LNCaP clone FGC (cell line): ENCODE data around the gene TNS4.
A peak's percentile ranks its signal among the peaks of the same experiment; 100 is the strongest.

Experiments used
- DNase-seq: peaks from one replicate; pipeline ENCODE4 v3.0.0-alpha.2; 2011; ENCODE audit warnings: low read depth
- H3K4me3 ChIP-seq: 2 replicates; pipeline ENCODE4 v1.5.1; 2011; ENCODE audit warnings: mild to moderate bottlenecking, low read depth, low read length, control low read depth
- CTCF ChIP-seq: IDR thresholded peaks from 2 replicates; pipeline ENCODE4 v1.5.1; 2012; ENCODE audit warnings: mild to moderate bottlenecking; ENCODE audit not compliant: control insufficient read depth, insufficient read depth; ENCODE audit errors: extremely low read depth

TNS4 gene

DNA sequence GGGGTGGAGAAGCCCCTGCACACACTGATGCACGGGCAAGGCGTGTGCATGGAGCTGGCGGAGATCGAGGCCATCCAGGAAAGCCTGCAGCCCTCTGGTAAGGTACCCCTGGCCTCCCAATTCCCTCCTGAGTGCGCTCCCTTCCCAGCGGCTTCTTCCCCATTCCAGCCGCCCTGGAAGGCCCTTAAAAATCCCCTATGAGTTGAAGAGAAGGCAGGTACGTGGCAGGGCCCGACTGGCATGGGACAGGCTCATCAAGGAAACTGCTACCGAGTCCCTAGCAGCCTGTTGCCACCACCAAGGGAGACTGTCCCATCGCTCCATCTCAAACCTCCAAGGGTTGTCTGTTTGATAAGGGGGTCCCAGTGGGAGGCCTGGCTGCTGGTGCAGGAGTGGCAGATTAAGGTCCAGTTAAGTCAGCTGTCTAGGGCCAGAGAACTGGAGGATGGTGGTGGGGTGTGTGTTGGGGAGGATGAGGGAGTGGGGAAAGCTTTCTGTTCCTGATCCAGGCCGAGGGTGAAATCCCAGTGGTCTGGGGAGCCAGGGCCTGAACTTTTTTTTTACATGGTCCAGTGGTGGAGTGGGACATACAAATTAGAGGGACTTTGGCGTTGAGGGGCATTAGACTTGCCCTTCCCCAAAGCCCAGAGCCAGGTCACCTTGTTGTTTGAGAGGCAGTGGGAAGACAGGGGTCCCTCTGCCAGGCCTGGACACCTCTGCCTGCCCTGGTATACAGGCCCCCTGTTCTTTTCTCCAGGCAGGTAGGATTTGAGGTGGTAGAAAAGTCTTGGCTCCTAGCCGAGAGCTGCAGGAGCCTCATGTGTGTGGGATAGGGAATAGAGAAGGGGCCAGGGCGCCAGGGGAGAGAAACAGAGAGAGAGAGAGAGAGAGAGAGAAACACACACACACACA is 57.2 kb downstream of the TNS4 start:
- no peak for DNase-seq
- TF ChIP-seq CTCF: no peak
- H3K4me3 ChIP-seq: no peak overlapping the region

- no peak within 1 kb of the TSS for H3K4me3 ChIP-seq
- no peak for DNase-seq
- TF ChIP-seq CTCF: peak; percentile 55
Measured at GRCh38 chr17:40443196-40443987, 58.0 kb downstream of the TNS4 start, which contains the start of gene IGFBP4. Gene IGFBP4, plus strand, starts transcription at chr17:40443450. Its CDS starts 286 bp downstream, at chr17:40443736.

DNA sequence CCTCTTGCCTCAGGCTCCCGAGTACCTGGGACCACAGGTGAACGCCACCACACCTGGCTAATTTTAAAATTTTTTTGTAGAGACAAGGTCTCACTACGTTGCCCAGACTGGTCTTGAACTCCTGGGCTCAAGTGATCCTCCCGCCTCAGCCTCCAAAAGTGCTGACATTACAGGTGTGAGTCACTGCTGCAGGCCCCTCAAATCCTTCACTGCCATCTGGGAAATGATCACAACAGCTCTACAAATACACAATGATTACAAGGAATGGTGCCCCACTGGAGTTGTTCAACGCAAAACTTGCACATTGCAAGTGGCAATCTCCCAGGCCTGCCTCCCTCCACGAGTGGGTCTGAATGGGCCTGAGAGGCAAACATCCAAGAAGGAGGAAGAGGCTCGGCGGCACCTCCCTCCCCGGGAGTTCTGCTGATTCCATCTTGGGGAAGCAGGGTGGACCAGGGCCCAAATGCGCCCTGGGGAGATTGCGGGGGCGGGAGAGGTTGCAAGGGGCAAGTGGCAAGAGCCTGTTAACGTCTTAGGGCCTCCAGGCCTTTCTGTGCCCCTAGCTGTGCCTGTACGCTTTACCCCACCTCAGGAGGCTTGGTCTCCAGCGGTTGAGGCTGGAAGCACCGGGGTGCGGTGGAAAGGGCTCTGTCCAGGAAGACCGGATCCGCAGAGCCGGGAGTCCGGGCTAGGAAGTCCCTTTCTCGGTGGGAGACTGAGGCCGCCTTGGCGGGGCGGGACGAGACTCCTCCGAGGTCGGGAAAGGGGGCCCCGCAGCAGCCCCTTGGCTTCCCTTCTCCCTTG is 58.8 kb downstream of the TNS4 start:
- no peak for DNase-seq

DNA sequence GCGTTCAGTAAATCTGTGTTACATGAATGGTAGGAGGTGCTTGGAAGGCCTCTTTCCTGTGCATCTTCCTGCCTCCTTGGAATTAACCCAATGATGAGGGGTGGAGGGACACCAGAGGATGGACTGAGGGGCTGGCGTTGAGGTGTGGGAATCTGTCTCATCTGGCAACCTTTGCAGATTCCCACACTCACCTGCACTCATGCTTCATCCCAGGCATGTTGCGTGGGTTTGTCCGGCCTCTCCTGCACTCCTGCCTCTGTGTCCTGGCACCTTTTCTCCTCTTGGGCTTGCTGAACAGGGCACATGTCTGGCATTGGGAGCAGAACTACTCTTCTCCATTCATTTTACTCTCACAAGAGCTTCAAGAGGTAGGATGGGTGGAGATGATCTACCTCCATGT is 61.3 kb downstream of the TNS4 start:
- H3K4me3 ChIP-seq: no peak overlapping the region
- no peak for TF ChIP-seq CTCF
- DNase-seq: no peak

More for the DNA sequence above, 58.8 kb downstream of the TNS4 start:
- TF ChIP-seq CTCF: no peak
- H3K4me3 ChIP-seq: no peak overlapping the region

- no peak for DNase-seq
- no peak overlapping the region for H3K4me3 ChIP-seq
- TF ChIP-seq CTCF: no peak
Measured at GRCh38 chr17:40437095-40437732, 64.2 kb downstream of the TNS4 start.

DNA sequence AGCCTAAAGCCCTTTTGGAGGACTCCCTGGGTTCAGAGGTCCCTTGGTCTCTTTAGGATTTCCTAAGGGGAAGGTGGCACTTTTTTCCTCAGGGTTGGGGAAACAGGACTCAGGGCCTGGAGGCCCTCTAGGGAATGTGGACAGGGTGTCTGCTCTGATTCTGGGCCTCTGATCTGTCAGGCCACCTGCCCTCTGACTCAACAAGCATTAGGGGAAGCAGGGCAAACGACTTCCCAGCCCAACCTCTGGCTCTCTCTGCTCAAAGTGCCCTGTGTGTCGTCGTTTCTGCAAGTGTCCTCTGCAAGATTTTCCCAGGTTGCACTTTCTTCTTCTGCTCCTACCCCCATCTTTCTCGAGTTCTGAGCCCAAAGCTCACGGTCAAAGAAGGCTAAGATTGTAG is 64.8 kb downstream of the TNS4 start:
- no peak for DNase-seq
- TF ChIP-seq CTCF: no peak
- no peak overlapping the region for H3K4me3 ChIP-seq
